Right lung (tissue), 10 donors: ENCODE measurements around the gene BMP10. TPM values are rescaled to one million over a fixed set of nuclear protein-coding genes. Genes with fewer than 3 reads are reported as not detected.

Experiments
- DNase-seq, 2 donors: peaks; one replicate each; pipeline ENCODE4 v3.0.0-alpha.2; 2013
- long read RNA-seq, 8 donors: transcript quantifications; one replicate each; lab custom pipeline, GENCODE V29; 2026
- polyA plus RNA-seq, 5 donors: library from polyadenylated mRNA; unstranded; fragments of 120-200 nt; gene quantifications; one replicate each; pipeline versions ENCODE4 v1.2.1 to v1.2.3, GENCODE V29; 2013; ENCODE audit warnings: inconsistent platforms in 1 of 5, low replicate concordance in 1 of 5; ENCODE audit not compliant: insufficient read length in 5 of 5, insufficient read depth in 1 of 5

The BMP10 gene
- not detected for polyA plus RNA-seq
- long read RNA-seq, donor 1: 0 reads
- long read RNA-seq, donor 2: 0 reads
- long read RNA-seq, donor 3: 0 reads
- long read RNA-seq, donor 4: 0 reads
- long read RNA-seq, donor 5: 0 reads
- long read RNA-seq, donor 6: 0 reads
- long read RNA-seq, donor 7: 0 reads
- long read RNA-seq, donor 8: 0 reads

- DNase-seq: no peak
Observed at GRCh38 chr2:68871159-68871764, at the start of gene BMP10. Gene BMP10, minus strand, starts transcription at chr2:68871397. Its CDS starts 39 bp downstream, at chr2:68871358.

GRCh38 chr2:68920481-68921170 lies 49.4 kb upstream of the BMP10 start:
- no peak for DNase-seq

GRCh38 chr2:68918497-68918896 lies 47.3 kb upstream of the BMP10 start:
- DNase-seq: no peak

GRCh38 chr2:68917034-68917718 lies 46.0 kb upstream of the BMP10 start:
- DNase-seq: no peak

- no peak for DNase-seq
Observed at GRCh38 chr2:68916226-68916625, 45.0 kb upstream of the BMP10 start.

GRCh38 chr2:68915393-68915792 lies 44.2 kb upstream of the BMP10 start:
- no peak for DNase-seq

GRCh38 chr2:68913359-68913758 lies 42.2 kb upstream of the BMP10 start:
- no peak for DNase-seq

- no peak for DNase-seq
Observed at GRCh38 chr2:68912732-68913131, 41.5 kb upstream of the BMP10 start.

GRCh38 chr2:68912111-68912510 lies 40.9 kb upstream of the BMP10 start:
- DNase-seq: no peak

- no peak for DNase-seq
Observed at GRCh38 chr2:68911709-68912108, 40.5 kb upstream of the BMP10 start.

GRCh38 chr2:68911246-68911645 lies 40.0 kb upstream of the BMP10 start:
- no peak for DNase-seq

GRCh38 chr2:68909793-68910674 lies 38.8 kb upstream of the BMP10 start:
- peak; percentile 44 to 60 for DNase-seq

GRCh38 chr2:68908392-68908970 lies 37.3 kb upstream of the BMP10 start:
- no peak for DNase-seq

- no peak for DNase-seq
Observed at GRCh38 chr2:68907920-68908253, 36.7 kb upstream of the BMP10 start.

- no peak for DNase-seq
Observed at GRCh38 chr2:68907232-68907919, 36.2 kb upstream of the BMP10 start.

- no peak for DNase-seq
Observed at GRCh38 chr2:68906716-68907115, 35.5 kb upstream of the BMP10 start.

- no peak for DNase-seq
Observed at GRCh38 chr2:68905116-68905515, 33.9 kb upstream of the BMP10 start.

GRCh38 chr2:68901561-68901960 lies 30.4 kb upstream of the BMP10 start:
- no peak for DNase-seq

GRCh38 chr2:68901199-68901514 lies 30.0 kb upstream of the BMP10 start:
- DNase-seq: no peak

GRCh38 chr2:68900496-68901198 lies 29.4 kb upstream of the BMP10 start:
- DNase-seq: no peak
